Measurements from ENCODE around the gene TBC1D22A. TPM values are rescaled to one million over a fixed set of nuclear protein-coding genes. Genes with fewer than 3 reads are reported as not detected.

Gene TBC1D22A
- total RNA-seq, 3 donors from 2014 or later, result 35.6 to 51.9 (median 41.8) TPM

DNA sequence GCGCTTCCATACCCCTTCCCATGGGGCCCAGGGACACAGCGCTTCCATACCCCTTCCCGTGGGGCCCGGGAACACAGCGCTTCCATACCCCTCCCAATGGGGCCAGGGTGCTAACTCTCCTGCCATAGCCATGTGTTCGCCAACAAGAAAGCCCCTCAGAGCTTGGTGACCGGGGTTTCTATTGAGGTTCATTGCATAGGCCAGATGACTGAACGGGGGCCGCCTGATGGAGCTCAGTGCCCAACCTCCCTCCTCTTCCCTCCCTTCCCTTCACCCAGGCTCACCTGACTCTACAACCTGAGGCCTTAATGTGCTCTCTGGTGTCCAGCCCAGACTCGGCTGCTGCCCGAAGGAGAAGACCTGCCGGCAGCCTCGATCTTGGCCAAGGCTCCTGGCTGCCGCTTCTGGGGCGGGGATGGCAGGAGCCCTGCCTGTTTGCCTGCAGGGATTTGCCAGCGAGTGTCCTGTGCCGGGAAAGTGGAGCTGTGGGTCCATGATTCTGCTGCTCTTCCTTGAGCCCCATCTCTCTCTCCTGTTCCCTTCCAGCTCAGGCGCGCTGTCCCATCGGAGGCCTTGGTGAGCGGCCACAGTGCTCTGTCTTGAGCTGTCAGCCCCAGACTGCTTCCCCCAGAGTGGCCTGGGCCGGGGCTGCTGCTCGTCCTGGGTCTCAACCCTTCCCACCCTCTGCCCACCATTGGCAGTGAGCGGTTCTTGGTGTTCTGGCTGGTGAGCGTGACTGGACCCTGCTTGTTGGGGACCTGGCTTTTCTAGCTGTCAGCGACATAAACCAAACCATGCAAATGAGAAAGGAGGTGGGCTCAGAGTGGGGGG is 267.0 kb downstream of the TBC1D22A start:
- ATAC-seq (no peak), DNase-seq (peak in 1 of 3 donors; percentile 18)
- no peaks in the 10 kb centered on the region for H3K36me3 ChIP-seq (ENCODE audit: low read depth)
- peaks cover 15% of the 10 kb centered on the region for H3K4me1 ChIP-seq (ENCODE audit: low read depth)
- no peak overlapping the region for H3K4me3 ChIP-seq
- TF ChIP-seq, protein P1, sequence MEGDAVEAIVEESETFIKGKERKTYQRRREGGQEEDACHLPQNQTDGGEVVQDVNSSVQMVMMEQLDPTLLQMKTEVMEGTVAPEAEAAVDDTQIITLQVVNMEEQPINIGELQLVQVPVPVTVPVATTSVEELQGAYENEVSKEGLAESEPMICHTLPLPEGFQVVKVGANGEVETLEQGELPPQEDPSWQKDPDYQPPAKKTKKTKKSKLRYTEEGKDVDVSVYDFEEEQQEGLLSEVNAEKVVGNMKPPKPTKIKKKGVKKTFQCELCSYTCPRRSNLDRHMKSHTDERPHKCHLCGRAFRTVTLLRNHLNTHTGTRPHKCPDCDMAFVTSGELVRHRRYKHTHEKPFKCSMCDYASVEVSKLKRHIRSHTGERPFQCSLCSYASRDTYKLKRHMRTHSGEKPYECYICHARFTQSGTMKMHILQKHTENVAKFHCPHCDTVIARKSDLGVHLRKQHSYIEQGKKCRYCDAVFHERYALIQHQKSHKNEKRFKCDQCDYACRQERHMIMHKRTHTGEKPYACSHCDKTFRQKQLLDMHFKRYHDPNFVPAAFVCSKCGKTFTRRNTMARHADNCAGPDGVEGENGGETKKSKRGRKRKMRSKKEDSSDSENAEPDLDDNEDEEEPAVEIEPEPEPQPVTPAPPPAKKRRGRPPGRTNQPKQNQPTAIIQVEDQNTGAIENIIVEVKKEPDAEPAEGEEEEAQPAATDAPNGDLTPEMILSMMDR (IDR thresholded peaks at IDR 0.05), result no peak
- intact Hi-C loops (cut with DNase I, micrococcal nuclease), result no loop called here
- H3K9me3 ChIP-seq, result no peaks in the 10 kb centered on the region

DNA sequence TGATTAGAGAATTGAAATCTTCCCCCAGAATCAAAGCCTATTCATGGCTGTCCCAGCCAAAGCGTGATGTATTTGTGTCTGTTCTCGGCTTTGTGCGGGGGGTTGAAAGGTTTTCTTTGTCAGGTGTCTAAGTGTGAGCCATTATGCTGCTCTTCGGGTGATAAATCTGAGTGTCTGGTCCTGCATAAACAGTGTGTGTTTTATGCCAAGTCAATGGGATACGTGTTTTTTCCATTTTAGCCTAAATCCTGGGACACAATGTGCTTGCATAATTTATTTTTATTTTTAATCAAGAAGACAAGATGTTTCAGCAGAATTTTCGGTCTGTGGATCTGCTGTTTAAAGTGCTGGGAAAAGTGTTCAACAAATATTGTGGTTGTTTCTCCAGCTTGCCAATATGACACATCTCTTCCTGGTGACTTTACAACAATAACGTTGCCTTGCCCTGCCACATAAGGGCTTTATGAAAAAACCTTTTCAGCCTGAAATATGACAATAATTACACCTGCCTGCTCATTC is 267.8 kb downstream of the TBC1D22A start:
- no peak for ATAC-seq

DNA sequence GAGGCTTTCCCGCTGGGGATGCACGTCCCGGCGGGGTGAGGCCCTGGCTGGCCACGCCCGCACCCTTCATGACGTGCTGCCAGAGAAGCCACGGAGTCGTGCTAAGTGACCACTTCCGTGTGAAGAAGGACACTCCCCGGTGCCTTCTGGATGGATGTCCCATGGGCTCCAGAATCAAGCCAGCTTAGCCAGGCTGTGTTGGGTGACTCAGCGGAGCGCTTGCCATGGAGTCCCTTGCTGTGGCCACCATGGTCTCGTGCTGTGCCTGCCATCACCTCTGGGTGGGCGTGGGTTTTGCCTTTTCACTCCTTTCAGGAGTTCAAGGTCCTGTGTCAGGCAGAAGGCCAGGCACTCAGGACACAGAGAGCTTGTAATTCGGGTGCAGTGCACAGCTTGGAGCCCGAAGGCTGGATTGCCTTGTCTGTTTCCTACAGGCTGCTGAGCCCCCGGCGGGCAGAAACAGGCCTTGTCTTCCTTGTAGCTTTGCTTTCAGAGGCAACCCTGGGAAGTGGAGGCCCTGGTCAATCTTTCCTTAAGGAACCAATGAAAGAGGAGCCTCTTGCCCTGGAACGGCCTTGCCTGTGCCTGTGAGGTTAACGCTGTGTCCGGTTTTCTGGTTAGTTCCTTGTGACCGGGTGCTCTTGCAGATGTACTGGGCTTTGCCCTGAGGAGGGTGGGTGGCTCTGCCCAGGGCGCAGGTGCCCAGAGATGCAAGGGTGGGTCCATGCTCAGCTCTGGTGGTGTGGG is 268.6 kb downstream of the TBC1D22A start:
- peaks cover 15% of the 10 kb centered on the region for H3K4me1 ChIP-seq (ENCODE audit: low read depth)
- intact Hi-C loops (cut with DNase I, micrococcal nuclease), result no loop called here
- no peaks in the 10 kb centered on the region for H3K36me3 ChIP-seq (ENCODE audit: low read depth)
- DNase-seq, result peak; percentile 60 to 79 (median 71)
- H3K4me3 ChIP-seq, result no peak overlapping the region
- H3K9me3 ChIP-seq, result no peaks in the 10 kb centered on the region
- peak; percentile 63 for ATAC-seq
- TF ChIP-seq, protein P1 (IDR thresholded peaks at IDR 0.05), result no peak

More for the DNA sequence above, 267.8 kb downstream of the TBC1D22A start:
- intact Hi-C loops (cut with DNase I, micrococcal nuclease), result no loop called here
- DNase-seq, result no peak
- TF ChIP-seq, protein P1 (IDR thresholded peaks at IDR 0.05), result no peak
- Histone ChIP-seq H3K9me3 (no peaks in the 10 kb centered on the region), H3K4me1 (ENCODE audit: low read depth) (peaks cover 15% of the 10 kb centered on the region), H3K4me3 (no peak overlapping the region), H3K36me3 (ENCODE audit: low read depth) (no peaks in the 10 kb centered on the region)

DNA sequence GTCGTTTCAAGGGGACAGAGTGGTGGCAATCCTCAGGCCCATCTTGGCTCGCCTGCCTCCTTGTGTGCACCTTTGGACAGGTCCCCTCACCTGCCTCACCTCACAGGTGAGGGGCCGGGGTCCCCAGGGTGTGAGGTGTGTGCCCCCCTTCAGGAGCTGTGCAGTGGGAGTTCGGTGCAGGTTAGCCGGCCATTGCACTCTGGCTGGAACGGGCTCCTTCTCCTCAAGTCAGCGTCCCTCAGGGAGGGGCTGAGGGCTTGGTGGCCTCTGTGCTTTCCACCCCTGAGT is 269.1 kb downstream of the TBC1D22A start:
- DNase-seq, result peak in 1 of 3 donors; percentile 27
- TF ChIP-seq, protein P1 (IDR thresholded peaks at IDR 0.05), result no peak
- no peaks in the 10 kb centered on the region for H3K9me3 ChIP-seq

DNA sequence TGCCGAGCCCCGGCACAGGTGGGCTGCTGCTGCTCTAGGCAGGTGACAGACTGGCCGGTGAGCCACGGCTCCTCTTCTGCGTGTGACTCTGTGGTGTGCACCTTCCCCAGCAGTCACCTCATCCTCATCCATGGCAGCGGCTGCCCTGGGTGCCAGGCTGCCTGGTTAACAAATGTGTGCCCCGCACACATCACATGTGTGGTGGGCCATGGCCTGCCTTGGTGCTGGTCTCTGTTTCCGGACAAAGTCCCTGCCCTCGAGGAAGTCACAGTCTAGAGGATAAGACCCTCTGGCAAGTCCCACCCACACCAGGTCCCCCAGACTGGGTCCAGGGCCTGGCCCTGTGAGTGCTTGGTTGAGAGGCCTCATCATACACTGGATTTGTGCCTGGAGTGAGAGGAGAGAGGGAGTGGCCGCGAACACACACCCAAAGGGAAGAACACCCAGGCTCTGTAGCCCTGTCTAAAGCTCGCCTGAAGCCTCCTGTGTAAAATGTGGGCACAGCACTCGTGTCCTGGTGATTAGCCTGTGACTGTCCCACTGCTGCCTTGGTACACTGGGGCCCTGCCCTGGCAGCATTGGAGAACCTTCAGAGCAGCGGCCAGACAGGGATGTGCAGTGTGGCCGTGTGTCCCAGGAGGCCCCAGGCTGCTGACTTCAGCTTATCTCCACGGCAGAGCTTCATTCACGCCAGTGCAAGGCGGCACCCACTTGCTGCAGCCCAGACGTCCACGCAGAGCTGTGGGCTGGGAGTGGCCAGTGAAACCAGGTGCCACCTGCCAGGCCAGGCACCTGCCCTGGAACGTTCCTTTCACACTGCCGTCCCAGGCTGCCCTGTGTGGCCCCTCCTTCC is 269.9 kb downstream of the TBC1D22A start:
- intact Hi-C loops (cut with DNase I, micrococcal nuclease), result no loop called here
- TF ChIP-seq, protein P1 (IDR thresholded peaks at IDR 0.05), result no peak
- no peaks in the 10 kb centered on the region for H3K36me3 ChIP-seq (ENCODE audit: low read depth)
- ATAC-seq (peak; percentile 82), DNase-seq (peak; percentile 45 to 74 (median 69))
- H3K9me3 ChIP-seq, result no peaks in the 10 kb centered on the region
- peaks cover 15% of the 10 kb centered on the region for H3K4me1 ChIP-seq (ENCODE audit: low read depth)
- no peak overlapping the region for H3K4me3 ChIP-seq

More for the DNA sequence above, 269.1 kb downstream of the TBC1D22A start:
- ATAC-seq, result no peak
- H3K36me3 ChIP-seq (ENCODE audit: low read depth), result no peaks in the 10 kb centered on the region
- H3K4me1 ChIP-seq (ENCODE audit: low read depth), result peaks cover 15% of the 10 kb centered on the region
- no peak overlapping the region for H3K4me3 ChIP-seq
- intact Hi-C loops (cut with DNase I, micrococcal nuclease), result no loop called here
